HG03378 (cell line): ENCODE results near the gene TUBGCP2.

Experiments used
- ATAC-seq: cut with Tn5 transposase; IDR thresholded peaks from one replicate; pipeline ENCODE4 v1.9.1; 2021; ENCODE audit warnings: mild to moderate bottlenecking, moderate library complexity; ENCODE audit not compliant: unreplicated experiment

The TUBGCP2 gene

DNA sequence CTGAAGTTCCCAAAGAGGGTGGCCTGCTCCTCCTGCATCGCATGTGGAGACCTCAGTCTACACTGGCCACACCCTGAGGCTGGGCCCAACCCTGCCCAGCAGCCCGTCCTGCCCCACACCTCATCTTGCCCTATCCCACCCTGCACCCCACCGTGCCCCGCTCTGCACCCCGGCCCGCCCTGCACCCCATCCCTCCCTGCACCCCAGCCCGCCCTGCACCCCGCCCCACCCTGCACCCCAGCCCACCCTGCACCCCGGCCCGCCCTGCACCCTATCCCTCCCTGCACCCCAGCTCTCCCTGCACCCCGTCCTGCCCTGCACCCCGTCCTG lies 56.5 kb downstream of the TUBGCP2 start:
- no peak for ATAC-seq

DNA sequence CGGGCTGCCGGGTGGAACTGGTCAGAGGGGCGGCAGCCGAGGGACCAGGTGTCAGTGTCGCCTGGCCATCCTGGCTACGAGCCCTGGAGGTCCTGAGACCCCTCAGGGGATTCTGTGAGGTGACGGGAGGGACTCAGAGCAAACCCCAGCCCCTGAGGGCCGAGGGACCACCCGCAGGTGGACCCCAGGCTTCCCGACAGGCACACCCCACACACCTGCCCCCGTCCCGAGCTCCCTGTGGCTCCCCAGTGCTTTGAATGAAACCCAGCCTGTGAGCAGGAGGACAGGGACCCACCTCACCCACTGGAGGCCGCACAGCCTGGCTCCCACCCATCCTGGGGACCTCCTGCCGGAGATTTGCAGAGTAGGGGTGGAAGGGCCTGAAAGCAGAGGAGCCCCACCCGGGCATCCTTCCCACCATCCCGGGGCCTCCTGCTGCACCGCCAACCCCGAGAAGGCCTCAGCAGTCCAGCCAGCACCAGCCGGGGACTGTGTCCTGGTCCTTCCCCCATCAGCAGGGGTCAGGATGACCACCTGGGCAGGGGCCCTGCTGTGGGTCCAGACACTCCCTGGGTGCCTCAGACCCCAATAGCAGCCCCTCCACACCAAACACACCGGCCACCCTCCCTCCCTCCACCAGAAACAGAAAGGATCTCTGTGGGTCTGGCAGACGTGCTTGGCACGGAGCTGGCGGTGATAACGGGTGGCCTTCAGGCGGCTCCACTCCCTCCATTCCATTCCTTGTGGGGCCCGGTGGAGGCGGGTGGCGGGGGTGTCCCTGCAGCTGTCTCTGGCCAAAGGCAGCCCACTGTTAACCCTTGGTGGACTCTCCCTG lies 57.1 kb downstream of the TUBGCP2 start:
- no peak for ATAC-seq

DNA sequence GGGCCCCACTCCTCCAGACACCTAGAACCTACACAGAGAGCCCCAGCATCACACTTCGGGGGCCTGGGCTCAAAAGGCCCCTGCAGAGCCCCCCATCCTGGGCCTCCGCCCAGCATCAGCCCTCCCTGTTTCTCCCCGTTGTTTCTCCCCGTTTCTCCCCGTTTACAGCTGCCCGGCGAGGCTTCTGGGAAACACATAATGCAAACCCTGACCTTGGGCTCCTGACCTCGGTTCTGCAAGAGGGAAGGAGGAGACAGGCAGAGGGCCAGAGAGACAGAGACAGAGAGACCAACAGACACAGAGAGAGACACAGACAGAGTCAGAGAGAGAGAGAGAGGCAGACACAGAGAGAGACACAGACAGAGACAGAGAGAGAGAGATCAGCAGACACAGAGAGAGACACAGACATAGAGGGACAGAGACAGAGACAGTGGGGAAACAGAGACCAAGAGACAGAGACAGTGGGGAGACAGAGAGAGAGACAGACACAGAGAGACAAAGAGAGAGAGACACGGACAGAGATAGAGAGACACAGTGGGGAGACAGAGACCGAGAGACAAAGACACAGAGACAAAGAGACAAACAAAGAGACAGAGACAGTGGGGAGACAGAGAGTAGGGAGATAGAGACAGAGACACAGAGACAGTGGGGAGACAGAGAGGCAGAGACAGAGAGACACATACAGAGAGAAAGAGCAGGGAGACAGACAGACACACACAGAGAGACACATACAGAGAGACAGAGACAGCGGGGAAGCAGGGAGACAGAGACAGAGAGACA lies 58.5 kb downstream of the TUBGCP2 start:
- no peak for ATAC-seq

DNA sequence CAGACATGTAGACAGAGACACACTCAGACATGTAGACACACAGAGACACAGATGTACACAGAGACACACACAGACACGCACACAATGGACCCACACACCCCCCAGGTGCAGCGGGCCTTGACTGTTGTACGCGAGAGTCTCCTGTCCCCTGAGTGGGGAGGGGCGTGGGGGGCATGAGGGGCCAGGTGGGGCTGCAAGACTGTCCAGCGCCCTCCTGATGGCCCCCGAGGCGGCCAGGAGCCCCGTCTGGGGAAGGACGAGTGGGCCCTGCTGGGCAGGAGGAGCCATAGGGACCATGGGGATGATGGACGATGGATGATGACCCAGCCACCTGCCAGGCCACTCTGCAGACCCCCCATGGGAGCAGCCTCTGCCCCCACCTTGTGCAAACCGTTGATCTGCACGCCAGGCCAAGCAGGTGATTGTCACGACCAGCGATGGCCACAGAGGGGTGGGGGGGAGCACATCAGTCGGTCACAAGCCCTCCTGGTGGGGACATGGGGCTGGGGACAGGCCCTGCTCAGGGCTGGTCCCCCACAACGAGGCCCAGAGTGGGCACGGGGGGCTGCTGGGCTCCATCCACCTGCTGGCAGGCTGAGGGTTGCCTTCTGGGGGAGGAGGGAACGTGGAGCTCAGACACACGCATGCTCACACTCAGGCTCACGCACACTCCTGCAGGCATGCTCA lies 59.4 kb downstream of the TUBGCP2 start:
- no peak for ATAC-seq

DNA sequence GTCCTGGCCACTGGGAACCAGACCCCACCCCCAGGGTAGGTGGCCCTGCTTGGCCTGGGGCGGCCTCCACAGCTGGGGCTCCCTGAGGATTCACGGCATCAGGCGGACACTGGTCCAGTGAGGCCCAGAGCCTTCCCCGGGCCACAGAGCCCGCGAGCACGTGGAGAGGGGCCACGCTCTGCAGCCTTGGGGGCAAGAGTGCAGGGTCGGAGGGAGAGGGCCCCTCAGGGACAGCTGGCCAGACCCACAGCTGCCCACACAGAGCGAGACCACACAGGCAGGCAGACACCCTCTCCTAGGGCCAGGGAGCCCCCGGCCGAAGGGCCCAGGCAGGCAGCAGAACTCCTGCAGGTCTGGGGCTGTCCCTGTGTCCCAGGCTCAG lies 60.3 kb downstream of the TUBGCP2 start:
- no peak for ATAC-seq

DNA sequence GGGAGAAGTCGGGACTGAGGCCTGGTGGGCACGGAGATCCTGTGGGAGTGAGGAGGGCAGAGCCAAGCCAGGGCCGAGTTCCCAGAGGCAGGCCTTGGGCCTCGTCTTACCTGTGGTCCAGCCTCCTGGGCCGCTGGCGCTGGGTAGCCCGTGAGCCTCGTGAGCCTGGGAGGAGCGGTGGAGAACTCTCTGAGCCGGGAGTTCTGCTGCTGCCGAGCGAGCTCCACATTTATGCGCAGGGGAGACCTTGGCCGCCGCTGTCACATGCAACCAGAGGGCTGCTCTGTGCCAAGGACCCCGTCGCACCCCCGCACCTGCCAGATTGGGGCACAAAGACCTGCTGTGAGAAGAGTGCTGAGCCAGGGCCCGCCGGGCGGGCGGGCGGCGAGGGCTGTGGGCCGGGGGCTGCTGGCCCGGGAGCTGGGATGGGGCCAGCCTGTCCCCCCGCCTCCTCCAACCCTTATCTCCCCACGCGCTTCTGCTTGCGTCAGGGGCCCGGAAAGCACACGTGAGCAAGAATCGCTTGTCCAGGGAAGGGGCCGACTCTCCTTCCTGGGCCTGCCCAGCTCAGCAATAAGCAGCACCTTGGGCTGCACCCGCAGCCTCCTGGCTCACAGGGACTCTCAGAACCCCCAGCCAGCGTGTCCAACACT lies 60.9 kb downstream of the TUBGCP2 start:
- no peak for ATAC-seq

DNA sequence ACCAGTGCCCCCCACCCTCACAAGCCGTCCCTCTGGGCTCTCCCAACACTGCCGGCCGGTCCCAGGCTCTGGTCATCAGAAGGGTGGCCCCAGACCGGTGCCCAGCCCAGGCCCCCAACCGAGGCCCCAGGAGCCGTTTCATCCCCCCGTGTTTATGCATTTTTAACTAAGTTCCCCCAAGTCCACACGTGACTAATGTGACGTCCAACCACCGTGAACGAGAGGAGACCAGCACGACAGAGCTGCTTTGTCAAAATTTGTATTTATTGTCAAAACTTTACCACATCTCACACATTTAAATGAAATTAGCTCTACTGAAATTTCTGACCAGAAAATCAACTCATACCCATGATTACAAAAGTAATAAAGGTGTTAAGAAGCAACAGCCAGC lies 62.4 kb downstream of the TUBGCP2 start:
- no peak for ATAC-seq

DNA sequence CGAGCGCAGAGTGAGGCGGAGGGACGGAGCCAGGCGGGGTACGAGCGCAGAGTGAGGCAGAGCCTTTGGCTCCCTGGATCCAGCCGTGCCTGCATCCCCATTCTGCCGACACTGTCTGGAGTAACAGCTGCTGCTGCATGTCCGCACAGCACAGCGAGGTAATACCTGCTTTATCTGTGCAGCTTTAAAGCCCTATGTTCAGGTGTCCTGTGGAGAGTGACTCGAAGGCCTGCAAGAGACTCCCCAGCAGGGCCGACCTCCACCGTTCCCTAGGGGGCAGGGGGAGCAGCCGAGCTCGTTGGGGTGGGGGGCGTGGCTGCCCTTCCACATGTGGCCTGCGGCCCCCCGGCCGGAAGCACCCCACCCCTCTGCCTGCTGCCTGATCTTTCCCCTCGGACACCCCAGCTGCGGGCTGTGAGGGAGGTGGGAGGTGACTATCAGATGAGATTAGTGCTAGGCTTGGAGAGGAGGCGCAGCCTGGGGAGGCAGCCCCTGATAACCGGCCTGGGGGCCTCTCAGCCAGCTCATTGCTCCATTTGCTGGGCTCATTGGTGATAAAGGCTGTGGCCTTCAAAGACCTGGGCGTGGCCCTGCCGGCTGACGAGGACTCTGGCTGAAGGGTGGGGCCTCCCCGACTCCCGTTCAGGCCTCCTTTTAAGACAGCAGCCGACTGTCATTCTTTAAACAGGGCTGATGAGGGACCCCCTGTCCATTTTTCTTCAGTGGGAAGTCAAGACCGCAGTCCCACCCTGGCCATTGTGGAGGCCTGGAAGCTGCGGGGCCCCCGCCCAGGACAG lies 63.0 kb downstream of the TUBGCP2 start:
- ATAC-seq: no peak

DNA sequence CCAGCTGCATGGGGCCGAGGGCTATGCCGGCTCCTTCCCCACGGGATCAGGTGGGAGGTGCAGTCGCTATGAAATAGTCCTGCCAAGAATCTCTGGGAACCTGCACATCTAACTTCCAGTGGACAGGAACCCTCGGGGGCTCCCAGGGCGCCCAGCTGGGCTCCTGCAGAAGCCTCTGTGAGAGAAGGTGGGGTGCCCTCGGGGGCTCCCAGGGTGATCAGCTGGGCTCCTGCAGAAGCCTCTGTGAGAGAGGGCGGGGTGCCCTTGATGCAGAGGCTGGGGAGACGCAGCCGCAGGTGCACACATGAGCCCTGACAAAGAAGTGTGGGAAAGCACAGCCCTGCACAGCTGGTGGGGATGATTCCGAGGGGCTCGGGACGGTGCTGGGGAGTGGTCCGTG lies 65.1 kb downstream of the TUBGCP2 start:
- no peak for ATAC-seq

DNA sequence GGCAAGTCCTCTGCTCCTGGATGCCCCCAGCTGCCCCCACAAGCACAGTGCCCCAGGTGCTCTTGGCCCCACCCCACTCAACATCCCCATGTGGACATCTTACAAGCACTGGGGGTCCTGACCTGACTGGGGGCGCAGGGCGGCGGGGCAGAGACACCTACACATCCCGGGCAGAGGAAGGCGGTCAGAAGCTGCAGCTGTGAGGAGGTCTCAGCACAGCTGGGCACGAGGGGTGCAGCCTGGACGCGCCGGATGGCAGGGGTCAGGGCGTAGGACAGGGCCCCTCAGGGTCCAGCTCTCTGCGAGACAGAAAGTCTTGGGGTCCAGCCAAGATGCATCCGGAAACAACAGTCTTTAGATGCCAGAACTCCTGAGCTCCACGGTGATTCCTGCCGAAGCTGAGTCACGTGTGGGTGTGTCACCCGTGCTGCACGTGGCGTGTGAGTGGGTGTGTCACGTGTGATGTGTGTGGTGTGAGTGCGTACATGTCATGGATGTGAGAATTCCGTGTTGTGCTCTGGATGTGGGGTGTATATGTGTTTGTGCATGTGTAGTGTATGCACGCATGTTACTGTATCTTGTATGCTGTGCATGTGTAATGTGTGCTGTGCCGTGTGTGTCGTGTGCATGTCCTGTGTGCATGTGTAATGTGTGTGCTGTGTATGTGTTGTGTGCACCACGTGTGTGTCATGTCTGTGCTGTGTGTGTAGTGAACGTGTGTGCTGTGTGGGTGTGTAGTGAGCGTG lies 65.9 kb downstream of the TUBGCP2 start:
- ATAC-seq: no peak

DNA sequence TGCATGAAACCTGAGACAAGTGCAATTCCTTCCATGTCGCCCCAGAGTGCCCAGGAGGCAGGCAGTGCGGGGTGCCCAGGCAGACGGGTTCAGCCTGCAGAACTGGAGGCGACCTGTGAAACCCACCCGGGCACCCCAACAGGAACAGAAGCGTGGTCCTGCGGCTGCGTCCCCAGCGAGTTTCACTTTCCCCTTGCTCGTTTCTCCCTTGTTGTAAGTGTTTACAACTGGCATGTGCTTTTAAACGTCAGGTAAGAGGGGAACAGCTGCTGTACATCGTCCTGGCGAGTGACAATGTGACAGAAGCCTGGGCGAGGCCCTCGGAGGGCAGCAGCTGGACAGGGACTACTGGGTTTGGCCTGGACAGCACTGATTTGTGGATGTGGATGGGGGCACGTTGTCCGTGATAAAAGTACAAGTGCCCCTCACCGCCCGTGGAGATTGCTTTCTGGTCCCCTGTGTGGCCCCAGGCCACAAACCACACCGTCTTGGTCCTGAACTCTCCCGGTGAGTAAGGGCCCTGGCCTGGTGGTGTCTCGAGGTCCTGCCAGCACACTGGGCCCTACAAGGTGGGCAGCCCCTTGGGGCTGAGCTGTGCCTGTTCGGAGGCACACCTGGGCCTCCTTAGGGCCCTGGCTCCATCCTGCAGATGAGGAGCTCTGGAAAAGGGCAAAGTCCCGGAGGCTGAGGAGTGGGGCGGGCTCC lies 67.0 kb downstream of the TUBGCP2 start:
- ATAC-seq: no peak

DNA sequence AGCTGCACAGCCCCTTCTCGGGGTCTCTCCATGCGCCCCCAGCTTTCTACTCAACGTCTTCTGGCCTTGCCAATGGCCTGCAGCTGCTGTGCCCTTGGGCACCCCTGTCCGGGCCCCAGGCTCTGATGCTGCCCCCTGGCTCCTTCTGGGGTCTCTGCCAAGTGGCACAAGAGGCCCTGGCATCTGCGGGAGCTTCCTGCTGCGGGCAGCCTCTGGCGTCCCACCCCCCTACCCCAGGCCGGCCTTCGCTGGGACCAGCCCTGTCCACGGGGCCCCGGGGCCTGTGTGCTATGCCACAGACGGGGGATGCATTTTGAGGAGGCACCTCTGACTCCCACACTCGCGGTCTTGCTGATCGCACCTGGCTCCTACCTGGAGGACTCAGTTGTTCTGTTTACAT lies 68.7 kb downstream of the TUBGCP2 start:
- no peak for ATAC-seq

DNA sequence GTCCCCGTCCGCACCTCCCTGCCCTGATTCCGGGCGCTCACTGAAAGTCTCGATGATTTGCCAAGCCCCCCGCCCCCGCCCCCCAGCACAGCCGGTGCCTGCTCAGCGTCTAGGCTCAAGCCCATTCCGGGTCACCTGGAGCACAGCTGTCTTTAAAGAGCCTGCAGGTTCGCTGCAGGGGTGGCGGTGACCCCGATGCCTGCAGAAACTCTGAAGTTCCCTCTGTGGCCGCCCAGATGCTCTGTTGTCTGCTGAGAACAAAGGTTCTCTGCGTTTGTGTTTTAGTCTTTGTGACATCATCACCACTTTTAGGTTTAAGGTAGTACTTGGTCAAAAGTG lies 70.2 kb downstream of the TUBGCP2 start:
- no peak for ATAC-seq

DNA sequence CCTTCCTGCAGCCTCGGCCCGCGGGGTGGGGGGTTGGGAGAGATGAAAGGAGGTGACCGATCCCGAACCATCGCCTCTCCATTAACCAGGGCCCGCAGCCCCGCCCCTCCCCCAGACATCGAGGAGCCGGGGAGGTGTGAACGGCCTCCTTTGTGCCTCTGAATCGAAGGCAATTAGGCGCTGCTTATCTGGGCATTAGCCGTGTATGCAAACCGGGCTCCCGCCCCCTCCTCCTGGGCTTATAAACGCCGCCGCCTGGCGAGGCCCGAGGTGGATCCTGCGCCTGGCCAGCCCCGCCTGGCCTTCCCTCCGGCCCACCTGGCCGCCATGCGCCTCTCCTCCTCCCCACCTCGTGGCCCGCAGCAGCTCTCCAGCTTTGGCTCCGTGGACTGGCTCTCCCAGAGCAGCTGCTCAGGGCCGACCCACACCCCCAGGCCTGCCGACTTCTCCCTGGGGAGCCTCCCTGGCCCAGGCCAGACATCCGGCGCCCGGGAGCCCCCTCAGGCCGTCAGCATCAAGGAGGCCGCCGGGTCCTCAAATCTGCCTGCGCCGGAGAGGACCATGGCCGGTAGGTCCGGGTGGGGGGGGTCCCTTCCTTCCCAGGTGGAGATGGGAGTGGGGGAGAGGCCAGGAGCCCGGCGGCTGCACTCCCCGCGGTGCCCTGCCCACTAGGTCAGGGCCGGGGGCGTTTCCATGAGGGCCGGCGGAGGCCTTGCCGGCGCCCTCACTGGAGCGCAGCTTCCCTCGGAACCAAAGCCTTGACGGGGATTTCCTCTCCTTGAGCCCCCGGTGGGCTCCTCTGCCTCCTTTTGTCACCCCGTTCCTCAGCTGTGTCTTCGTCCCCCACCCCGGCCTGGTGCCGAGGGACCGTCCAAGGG lies 70.8 kb downstream of the TUBGCP2 start, which contains the start of gene VENTX:
Gene VENTX, plus strand, starts transcription at position 268 of the 878 bp plus-strand sequence. Its CDS starts 60 bp downstream, at position 328.
- no peak for ATAC-seq

DNA sequence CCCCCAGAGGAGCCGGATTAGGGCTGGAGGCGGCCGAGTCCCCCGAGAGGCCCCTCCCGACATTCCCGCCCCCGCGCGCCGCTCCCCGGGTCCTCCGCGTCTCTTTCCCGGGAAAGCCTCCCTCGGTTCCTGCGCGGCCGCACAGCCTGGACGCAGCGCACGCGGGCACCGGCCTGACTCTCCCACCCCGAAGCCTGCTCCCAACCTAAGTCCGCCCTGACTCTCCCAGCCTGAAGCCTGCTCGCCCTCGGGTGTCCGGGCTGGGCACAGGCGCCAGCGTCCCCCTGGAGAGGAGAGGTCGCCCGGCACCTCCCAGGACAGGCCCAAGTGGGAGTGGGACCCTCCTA lies 71.5 kb downstream of the TUBGCP2 start:
- no peak for ATAC-seq

DNA sequence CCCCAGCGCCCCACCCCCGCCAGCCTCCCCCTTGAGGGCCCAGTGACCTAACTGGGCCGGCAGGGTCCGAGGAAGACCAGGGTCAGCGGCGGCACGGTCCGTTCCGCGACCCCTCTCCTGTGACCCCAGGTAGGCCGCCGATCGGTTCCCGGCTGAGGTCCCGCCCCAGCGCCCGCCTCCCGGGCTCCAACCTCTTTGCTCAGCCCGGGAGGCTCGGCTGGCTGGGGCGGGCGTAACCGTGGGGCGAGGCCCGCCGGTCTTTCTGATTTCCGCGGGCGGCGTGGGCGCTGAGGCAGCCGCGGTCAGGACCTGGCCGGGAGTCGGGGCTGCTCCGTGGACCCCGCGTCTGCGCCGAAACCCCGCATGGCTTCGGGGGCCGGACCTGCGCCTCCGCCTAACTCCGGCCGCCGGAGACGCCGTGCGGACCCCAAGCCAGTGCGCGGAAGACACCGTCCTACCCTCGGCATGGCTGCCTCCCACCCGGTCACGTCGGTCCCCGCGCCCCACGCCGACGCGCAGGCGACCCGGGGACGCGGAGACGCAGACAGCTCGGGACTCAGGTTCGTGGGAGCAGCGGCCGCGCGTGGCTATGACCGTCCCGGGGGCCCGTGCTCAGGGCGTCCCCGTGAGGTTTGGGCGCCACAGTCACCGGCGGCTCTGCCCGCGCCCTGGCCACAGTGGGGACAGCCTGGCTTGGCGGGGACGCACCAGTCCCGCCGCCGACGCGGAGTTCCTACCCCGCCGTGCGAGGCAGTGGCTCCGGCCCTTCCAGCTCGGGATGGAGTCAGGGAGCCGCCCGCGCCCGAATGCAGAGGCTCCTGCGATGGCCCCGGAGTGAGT lies 72.1 kb downstream of the TUBGCP2 start:
- no peak for ATAC-seq

DNA sequence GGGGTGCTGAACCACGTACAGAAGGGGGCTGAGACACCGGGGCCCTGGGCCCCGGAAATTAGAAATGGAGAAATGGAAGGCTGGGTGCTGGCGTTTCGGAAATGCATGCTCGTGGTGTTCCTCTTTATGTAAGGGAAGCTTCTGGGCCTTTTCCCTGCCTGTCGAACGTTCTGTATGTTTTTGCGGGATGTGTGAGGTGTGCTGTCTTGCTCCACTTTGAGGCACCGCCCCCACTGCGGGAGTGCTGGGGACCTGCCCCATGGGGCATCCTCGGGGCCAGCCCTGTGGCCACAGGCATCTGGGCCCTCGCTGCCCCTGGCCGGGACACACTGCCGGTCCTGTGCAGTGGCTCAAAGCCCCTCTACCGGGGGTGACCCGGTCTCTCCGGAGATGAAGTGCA lies 72.7 kb downstream of the TUBGCP2 start:
- ATAC-seq: no peak
